Measurements from ENCODE around the gene NPC1.
"Not testable (repeated sequence)": the region's sequence is repeated elsewhere in the genome, so short reads cannot be mapped to it uniquely, and the experiment has no call there.

The NPC1 gene

GRCh38 chr18:23578891-23579653 is 7.2 kb downstream of the NPC1 start:
- no peak for ATAC-seq (replicated peaks; ENCODE audit: extremely low read depth, poor library complexity, severe bottlenecking)
- Mint-ChIP-seq H3K36me3 (ENCODE audit: insufficient read depth) (peaks cover 13% of the 10 kb centered on the region), H3K4me3 (peak overlapping the region; percentile 3), H3K9me3 (no peaks in the 10 kb centered on the region), H3K4me1 (peaks cover 69% of the 10 kb centered on the region), H3K27me3 (no peaks in the 10 kb centered on the region), H3K27ac (ENCODE audit: low read depth) (peak overlapping the region; percentile 71)
- DNase-seq (ENCODE audit: low spot score in 2 of 2) = no peak

- peaks cover 17% of the 10 kb centered on the region for H3K36me3 Mint-ChIP-seq (ENCODE audit: insufficient read depth)
- H3K9me3 Mint-ChIP-seq = no peaks in the 10 kb centered on the region
- peak overlapping the region; percentile 3 for H3K4me3 Mint-ChIP-seq
These were observed 8.1 kb downstream of the NPC1 start for GRCh38 chr18:23578067-23578701.

GRCh38 chr18:23577521-23577920 is 8.8 kb downstream of the NPC1 start:
- not testable (repeated sequence) for DNase-seq (ENCODE audit: low spot score in 2 of 2); ATAC-seq (replicated peaks; ENCODE audit: extremely low read depth, poor library complexity, severe bottlenecking); H3K27me3 Mint-ChIP-seq; H3K4me3 Mint-ChIP-seq; H3K9me3 Mint-ChIP-seq; H3K27ac Mint-ChIP-seq (ENCODE audit: low read depth)
- H3K36me3 Mint-ChIP-seq (ENCODE audit: insufficient read depth) = peaks cover 17% of the 10 kb centered on the region
- peaks cover 69% of the 10 kb centered on the region for H3K4me1 Mint-ChIP-seq

More at GRCh38 chr18:23578067-23578701, 8.1 kb downstream of the NPC1 start:
- Mint-ChIP-seq H3K27ac (ENCODE audit: low read depth) (peak overlapping the region; percentile 71), H3K4me1 (peaks cover 69% of the 10 kb centered on the region), H3K27me3 (no peaks in the 10 kb centered on the region)
- ATAC-seq (replicated peaks; ENCODE audit: extremely low read depth, poor library complexity, severe bottlenecking) (no peak), DNase-seq (ENCODE audit: low spot score in 2 of 2) (no peak)

DNA sequence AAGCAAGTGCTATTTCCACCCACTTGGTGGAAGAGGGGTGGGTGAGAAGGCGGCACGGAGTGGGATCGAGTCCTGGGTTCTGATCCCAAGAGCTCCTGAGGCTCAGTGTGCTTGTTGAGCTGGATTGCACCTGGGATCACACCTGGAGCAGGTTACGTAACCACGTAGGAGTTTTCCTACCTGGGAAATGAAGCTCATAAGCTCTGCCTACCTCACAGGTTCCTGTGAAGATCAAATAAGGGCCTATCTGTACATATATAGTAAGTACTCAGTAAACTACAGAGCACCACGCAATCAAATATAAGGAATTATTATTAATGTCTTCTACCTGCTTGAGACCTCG is 11.0 kb downstream of the NPC1 start:
- no peak for DNase-seq (ENCODE audit: low spot score in 2 of 2)
- Mint-ChIP-seq H3K27me3 (no peaks in the 10 kb centered on the region), H3K4me3 (no peak overlapping the region), H3K27ac (ENCODE audit: low read depth) (peak overlapping the region; percentile 95), H3K9me3 (no peaks in the 10 kb centered on the region), H3K4me1 (peaks cover 65% of the 10 kb centered on the region), H3K36me3 (ENCODE audit: insufficient read depth) (peaks cover 14% of the 10 kb centered on the region)
- no peak for ATAC-seq (replicated peaks; ENCODE audit: extremely low read depth, poor library complexity, severe bottlenecking)

GRCh38 chr18:23574611-23575308 is 11.5 kb downstream of the NPC1 start:
- H3K4me3 Mint-ChIP-seq = peak overlapping the region; percentile 68
- DNase-seq (ENCODE audit: low spot score in 2 of 2) = no peak
- H3K36me3 Mint-ChIP-seq (ENCODE audit: insufficient read depth) = peaks cover 14% of the 10 kb centered on the region
- H3K27ac Mint-ChIP-seq (ENCODE audit: low read depth) = peak overlapping the region; percentile 95
- H3K27me3 Mint-ChIP-seq = no peaks in the 10 kb centered on the region
- H3K9me3 Mint-ChIP-seq = no peaks in the 10 kb centered on the region
- peaks cover 64% of the 10 kb centered on the region for H3K4me1 Mint-ChIP-seq
- ATAC-seq (replicated peaks; ENCODE audit: extremely low read depth, poor library complexity, severe bottlenecking) = no peak

DNA sequence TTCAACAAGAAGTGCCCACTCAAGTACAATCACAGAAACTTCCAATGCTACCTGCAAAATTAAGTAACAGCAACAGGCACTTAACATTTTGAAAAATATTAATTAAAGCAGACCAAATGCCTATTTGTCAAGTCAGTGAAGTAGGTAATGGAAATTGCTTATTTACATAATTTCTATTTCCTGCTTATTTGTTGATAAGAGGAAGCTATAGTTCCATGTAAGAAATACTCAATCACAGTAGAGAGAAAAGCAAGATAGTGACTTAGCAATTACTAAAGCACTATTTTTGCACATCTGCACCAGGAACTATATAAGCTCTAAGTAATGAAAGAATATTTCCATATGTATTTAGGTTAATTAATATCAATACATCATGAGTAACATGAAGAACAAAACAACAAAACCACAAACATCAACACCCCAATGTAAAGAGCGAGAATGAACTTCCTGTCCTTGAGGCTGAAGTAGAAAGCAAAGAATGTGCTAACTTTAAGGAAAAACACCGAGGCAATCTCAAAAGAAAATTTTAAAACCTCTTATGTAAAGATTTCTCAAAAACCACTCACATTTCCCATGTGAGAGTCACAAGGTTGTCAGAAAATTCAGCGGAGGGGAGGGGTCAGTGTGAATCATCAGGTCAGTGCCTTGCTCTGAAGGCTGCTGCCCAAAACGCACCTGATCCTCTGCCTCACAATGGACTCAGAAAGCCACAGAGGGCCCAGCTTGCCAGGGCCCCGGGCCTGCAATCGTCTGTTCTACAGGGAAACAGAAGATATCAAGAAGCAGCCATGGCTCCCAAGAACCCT is 12.5 kb downstream of the NPC1 start:
- DNase-seq (ENCODE audit: low spot score in 2 of 2) (no peak), ATAC-seq (replicated peaks; ENCODE audit: extremely low read depth, poor library complexity, severe bottlenecking) (peak; percentile 45)
- no peaks in the 10 kb centered on the region for H3K9me3 Mint-ChIP-seq
- peak overlapping the region; percentile 68 for H3K4me3 Mint-ChIP-seq
- H3K27me3 Mint-ChIP-seq = no peaks in the 10 kb centered on the region
- H3K36me3 Mint-ChIP-seq (ENCODE audit: insufficient read depth) = peaks cover 15% of the 10 kb centered on the region
- peak overlapping the region; percentile 95 for H3K27ac Mint-ChIP-seq (ENCODE audit: low read depth)
- peaks cover 58% of the 10 kb centered on the region for H3K4me1 Mint-ChIP-seq

GRCh38 chr18:23573020-23573419 is 13.3 kb downstream of the NPC1 start:
- Mint-ChIP-seq H3K9me3 (no peaks in the 10 kb centered on the region), H3K4me1 (peaks cover 51% of the 10 kb centered on the region), H3K36me3 (ENCODE audit: insufficient read depth) (peaks cover 21% of the 10 kb centered on the region), H3K27me3 (no peaks in the 10 kb centered on the region), H3K4me3 (peak overlapping the region; percentile 68), H3K27ac (ENCODE audit: low read depth) (peak overlapping the region; percentile 95)
- no peak for DNase-seq (ENCODE audit: low spot score in 2 of 2)
- no peak for ATAC-seq (replicated peaks; ENCODE audit: extremely low read depth, poor library complexity, severe bottlenecking)

GRCh38 chr18:23572570-23572969 is 13.7 kb downstream of the NPC1 start:
- peak overlapping the region; percentile 46 for H3K27ac Mint-ChIP-seq (ENCODE audit: low read depth)
- no peaks in the 10 kb centered on the region for H3K27me3 Mint-ChIP-seq
- DNase-seq (ENCODE audit: low spot score in 2 of 2) (no peak), ATAC-seq (replicated peaks; ENCODE audit: extremely low read depth, poor library complexity, severe bottlenecking) (no peak)
- H3K4me3 Mint-ChIP-seq = peak overlapping the region; percentile 13
- peaks cover 20% of the 10 kb centered on the region for H3K36me3 Mint-ChIP-seq (ENCODE audit: insufficient read depth)
- peaks cover 51% of the 10 kb centered on the region for H3K4me1 Mint-ChIP-seq
- no peaks in the 10 kb centered on the region for H3K9me3 Mint-ChIP-seq

DNA sequence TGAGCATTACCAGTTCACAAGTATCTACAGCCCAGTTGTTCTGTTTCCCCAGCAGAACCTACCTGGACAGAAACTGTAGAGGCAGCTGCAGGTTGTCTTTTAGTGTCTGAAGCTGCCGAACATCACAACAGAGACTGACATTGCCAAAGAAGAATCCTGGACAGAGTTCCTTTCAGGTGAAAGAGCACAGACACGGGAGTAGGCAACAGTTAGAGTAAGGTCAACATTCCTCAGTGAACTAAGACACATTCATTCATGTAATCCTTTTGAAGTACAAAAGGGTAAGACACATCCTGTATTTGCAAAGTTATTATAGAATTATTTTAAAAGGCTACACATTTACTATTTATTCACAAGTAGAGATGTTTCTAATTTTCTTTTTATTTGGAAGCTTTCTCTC is 14.3 kb downstream of the NPC1 start:
- Mint-ChIP-seq H3K36me3 (ENCODE audit: insufficient read depth) (peaks cover 24% of the 10 kb centered on the region), H3K9me3 (no peaks in the 10 kb centered on the region), H3K27me3 (no peaks in the 10 kb centered on the region), H3K4me1 (peaks cover 51% of the 10 kb centered on the region), H3K27ac (ENCODE audit: low read depth) (peak overlapping the region; percentile 46), H3K4me3 (no peak overlapping the region)
- ATAC-seq (replicated peaks; ENCODE audit: extremely low read depth, poor library complexity, severe bottlenecking) (no peak), DNase-seq (ENCODE audit: low spot score in 2 of 2) (no peak)

DNA sequence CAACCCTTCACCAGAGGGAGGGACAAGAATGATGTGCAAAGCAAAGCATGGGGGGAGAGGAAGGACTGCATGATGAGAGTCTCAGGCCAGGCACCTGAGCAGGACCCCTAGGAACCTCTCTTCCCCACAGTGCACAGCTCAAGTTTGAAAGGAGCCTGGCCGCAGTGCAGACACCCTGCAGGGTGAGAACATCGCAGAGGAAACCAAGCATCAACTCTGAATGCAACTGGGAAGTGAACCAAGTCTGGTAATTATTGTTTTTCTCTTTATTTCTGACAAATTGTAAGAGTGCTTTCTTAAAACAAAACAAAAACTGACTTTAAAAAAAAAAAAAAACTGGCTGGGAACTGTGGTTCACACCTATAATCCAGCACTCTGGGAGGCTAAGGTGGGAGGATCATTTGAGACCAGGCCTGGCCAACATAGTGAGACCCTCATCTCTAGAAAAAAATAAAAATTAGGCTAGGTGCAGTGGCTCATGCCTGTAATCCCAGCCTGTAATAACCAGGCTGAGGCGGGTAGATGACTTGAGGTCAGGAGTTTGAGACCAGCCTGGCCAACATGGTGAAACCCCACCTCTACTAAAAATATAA is 15.3 kb downstream of the NPC1 start:
- Mint-ChIP-seq H3K36me3 (ENCODE audit: insufficient read depth) (peaks cover 26% of the 10 kb centered on the region), H3K4me3 (peak overlapping the region; percentile 52), H3K27me3 (no peaks in the 10 kb centered on the region), H3K9me3 (no peaks in the 10 kb centered on the region), H3K27ac (ENCODE audit: low read depth) (peak overlapping the region; percentile 91), H3K4me1 (peaks cover 50% of the 10 kb centered on the region)
- peak; percentile 87 for ATAC-seq (replicated peaks; ENCODE audit: extremely low read depth, poor library complexity, severe bottlenecking)
- peak in 1 of 2 donors; percentile 34 for DNase-seq (ENCODE audit: low spot score in 2 of 2)

- H3K36me3 Mint-ChIP-seq (ENCODE audit: insufficient read depth) = peaks cover 35% of the 10 kb centered on the region
- H3K9me3 Mint-ChIP-seq = no peaks in the 10 kb centered on the region
- H3K27me3 Mint-ChIP-seq = no peaks in the 10 kb centered on the region
- DNase-seq (ENCODE audit: low spot score in 2 of 2) (no peak), ATAC-seq (replicated peaks; ENCODE audit: extremely low read depth, poor library complexity, severe bottlenecking) (no peak)
- peak overlapping the region; percentile 52 for H3K27ac Mint-ChIP-seq (ENCODE audit: low read depth)
- peaks cover 41% of the 10 kb centered on the region for H3K4me1 Mint-ChIP-seq
- H3K4me3 Mint-ChIP-seq = no peak overlapping the region
These were observed 16.8 kb downstream of the NPC1 start for GRCh38 chr18:23569299-23570063.
